Skeletal muscle satellite cell (primary cell): Measurements from ENCODE around the gene PAXX.
A peak's percentile ranks its signal among the peaks of the same experiment; 100 is the strongest.

Experiments
- H3K27me3 ChIP-seq: 2 replicates; pipeline ENCODE4 v1.7.0; 2013; ENCODE audit warnings: low read length; ENCODE audit not compliant: control insufficient read depth, insufficient read depth
- H3K36me3 ChIP-seq: 2 replicates; pipeline ENCODE4 v1.7.0; 2013; ENCODE audit warnings: mild to moderate bottlenecking, control low read depth, low read length; ENCODE audit not compliant: insufficient read depth
- H3K4me1 ChIP-seq: 2 replicates; pipeline ENCODE4 v1.7.0; 2013; ENCODE audit warnings: low read length; ENCODE audit not compliant: control insufficient read depth, insufficient read depth
- H3K4me2 ChIP-seq: 2 replicates; pipeline ENCODE4 v1.7.0; 2013; ENCODE audit warnings: mild to moderate bottlenecking, low read length
- H3K4me3 ChIP-seq: 2 replicates; pipeline ENCODE4 v1.7.0; 2013; ENCODE audit warnings: low read length
- H3K9ac ChIP-seq: 2 replicates; pipeline ENCODE4 v1.7.0; 2013; ENCODE audit warnings: mild to moderate bottlenecking, low read depth, low read length, moderate library complexity
- H3K9me3 ChIP-seq: replicated peaks from 2 replicates; pipeline ENCODE4 v1.7.0; 2013; ENCODE audit warnings: mild to moderate bottlenecking, control low read depth, low read length

Gene PAXX

DNA sequence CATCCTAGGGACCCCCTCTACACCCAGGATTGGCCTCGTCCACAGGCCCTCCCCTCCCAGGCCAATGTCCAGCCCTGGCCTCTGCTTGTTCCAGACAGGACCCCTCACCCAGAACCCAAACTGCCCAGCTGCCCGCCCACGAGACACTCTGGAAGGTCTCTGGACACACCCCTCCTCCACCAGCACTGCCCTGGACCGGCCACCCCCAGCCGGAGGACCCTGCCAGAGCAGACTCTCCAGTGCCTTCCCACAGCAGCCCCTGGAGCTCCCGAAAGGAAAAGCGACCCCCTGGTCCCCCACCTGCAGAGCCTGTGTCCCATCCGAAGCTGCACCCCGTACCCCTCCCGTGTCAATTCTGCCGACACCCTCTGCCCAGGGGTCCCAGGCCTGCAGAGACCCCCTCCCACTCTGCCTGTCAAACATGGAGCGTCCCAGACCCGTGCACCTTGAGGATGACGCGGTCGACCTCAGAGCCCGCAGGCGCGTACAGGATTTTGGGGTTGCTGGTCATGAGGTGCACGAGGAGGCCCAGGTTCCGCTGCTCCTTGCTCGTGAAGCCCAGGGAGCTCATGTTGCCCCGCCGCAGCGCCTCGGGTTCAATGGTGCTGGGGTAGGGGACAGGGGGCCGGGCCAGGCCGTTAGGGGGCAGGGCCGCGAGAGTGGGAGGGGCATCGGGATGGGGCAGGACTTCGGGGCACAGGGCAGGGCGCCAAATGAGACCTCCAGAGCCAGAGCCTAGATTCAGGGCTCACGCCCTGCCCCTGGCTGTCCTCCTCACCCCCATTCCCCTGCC, 27.9 kb downstream of the PAXX start:
- Histone ChIP-seq H3K27me3 (no peaks in the 10 kb centered on the region), H3K4me3 (no peak overlapping the region), H3K4me1 (peaks cover 11% of the 10 kb centered on the region), H3K4me2 (no peak overlapping the region), H3K36me3 (peaks cover 9% of the 10 kb centered on the region), H3K9me3 (no peaks in the 10 kb centered on the region), H3K9ac (no peak overlapping the region)

DNA sequence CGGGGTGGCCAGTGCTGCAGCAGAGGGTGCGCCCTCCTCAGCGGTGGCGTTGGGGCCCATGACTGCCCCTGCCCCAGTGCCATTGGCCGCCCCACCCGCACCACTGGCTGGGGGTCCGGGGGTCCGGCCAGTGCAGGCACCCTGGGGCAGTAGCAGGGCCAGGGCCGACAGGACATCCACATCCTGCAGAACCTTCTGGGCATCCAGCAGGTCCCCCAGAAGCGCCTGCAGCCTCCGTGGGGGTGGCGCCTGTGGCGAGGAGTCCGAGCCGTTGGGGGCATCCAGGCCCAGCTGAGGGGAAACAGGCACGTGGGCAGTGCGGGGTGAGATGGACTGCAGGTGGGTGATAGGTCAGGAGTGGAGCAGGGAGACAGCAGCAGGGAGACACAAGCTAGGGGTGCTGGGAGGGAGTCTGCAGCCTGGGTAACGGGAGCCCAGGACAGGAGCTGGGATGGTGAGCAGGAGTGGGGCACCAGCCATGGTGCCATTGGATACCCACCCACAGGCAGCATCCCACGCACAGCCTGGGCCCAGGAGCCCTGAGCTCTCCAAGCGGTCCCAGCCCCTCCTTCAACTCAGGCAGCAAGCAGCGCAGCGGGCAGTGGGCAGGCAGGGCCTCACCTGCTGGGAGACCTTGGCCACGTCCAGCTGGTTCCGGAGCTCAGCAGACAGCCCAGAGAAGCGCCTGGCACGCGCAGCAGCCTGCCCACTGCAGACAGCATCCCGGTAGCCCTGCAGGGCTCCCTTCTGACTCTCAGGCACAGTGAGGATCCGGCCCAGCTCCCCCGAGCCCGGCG, 28.7 kb downstream of the PAXX start:
- Histone ChIP-seq H3K4me1 (peaks cover 20% of the 10 kb centered on the region), H3K4me3 (no peak overlapping the region), H3K4me2 (no peak overlapping the region), H3K27me3 (no peaks in the 10 kb centered on the region), H3K9ac (no peak overlapping the region), H3K9me3 (no peaks in the 10 kb centered on the region), H3K36me3 (peaks cover 8% of the 10 kb centered on the region)

DNA sequence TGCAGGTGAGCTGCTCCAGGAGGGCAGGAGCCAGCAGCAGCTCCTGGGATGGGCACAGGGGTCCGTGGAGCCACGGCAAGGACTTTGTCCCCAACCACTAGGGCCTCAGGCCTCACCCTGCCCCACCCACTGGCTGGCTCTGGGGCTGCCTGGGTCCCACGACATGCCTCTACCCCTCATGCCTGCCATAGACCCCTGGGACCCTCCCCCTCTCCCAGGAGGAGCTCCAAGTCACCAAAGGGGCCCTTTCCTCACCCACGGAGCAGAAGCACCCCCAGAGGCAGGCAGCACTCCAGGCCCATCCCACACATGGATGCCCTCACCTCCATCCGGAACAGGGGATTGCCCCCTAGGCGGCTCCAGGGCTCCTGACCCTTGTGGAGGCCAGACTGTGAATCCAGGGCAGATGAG, 29.4 kb downstream of the PAXX start:
- Histone ChIP-seq H3K36me3 (peaks cover 5% of the 10 kb centered on the region), H3K4me3 (no peak overlapping the region), H3K4me1 (peaks cover 22% of the 10 kb centered on the region), H3K9me3 (no peaks in the 10 kb centered on the region), H3K9ac (no peak overlapping the region), H3K27me3 (no peaks in the 10 kb centered on the region), H3K4me2 (no peak overlapping the region)

DNA sequence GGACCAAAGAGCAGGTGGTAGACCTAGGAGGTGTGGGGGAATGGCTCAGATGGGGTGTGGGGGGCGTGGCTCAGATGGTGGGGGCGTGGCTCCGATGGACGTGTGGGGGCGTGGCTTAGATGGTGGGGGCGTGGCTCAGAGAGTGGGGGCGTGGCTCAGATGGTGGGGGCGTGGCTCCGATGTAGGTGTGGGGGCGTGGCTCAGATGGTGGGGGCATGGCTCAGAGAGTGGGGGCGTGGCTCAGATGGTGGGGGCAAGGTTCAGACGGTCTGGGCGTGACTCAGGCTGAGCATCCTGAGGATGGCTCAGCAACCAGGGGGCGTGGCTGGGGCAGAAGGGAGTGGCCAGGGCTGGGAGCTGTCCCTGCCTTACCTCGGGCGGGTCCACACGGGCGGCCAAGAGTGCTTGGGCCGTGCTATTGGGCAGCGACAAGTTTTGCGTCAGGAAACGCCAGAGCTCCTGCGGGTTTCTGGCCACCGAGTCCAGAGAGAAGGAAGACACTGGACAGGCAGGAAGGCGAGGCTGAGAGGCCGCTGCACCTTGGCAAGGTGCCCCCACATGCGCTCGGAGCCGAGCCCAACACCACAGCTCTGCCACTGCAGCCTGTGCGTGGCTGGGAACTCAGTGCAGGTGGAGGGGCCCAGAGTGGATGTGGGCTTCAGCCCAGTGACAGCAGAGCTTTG, 29.9 kb downstream of the PAXX start:
- H3K9me3 ChIP-seq: no peaks in the 10 kb centered on the region
- no peak overlapping the region for H3K9ac ChIP-seq
- H3K4me1 ChIP-seq: peaks cover 28% of the 10 kb centered on the region
- H3K36me3 ChIP-seq: peaks cover 3% of the 10 kb centered on the region
- H3K4me2 ChIP-seq: no peak overlapping the region
- no peak overlapping the region for H3K4me3 ChIP-seq
- H3K27me3 ChIP-seq: no peaks in the 10 kb centered on the region

DNA sequence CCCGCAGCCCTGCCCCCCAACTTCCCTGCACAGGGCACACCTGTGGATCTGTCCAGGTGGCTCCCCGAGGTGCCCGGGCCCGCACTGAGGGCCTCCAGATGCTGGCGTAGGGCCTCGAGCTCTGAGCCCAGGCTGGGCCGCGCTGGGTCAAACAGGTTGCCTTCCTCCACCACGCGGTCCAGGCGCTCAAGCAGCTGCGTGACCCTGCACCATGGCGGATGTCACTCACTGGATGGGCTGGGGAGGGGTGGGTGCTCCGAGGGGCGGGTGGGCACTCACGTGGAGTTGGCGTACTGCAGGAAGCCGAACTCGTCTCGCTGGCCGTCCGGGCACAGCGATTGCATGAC, 30.4 kb downstream of the PAXX start:
- H3K4me3 ChIP-seq: no peak overlapping the region
- no peaks in the 10 kb centered on the region for H3K27me3 ChIP-seq
- H3K4me1 ChIP-seq: peaks cover 33% of the 10 kb centered on the region
- H3K36me3 ChIP-seq: no peaks in the 10 kb centered on the region
- H3K9me3 ChIP-seq: no peaks in the 10 kb centered on the region
- no peak overlapping the region for H3K4me2 ChIP-seq
- no peak overlapping the region for H3K9ac ChIP-seq

DNA sequence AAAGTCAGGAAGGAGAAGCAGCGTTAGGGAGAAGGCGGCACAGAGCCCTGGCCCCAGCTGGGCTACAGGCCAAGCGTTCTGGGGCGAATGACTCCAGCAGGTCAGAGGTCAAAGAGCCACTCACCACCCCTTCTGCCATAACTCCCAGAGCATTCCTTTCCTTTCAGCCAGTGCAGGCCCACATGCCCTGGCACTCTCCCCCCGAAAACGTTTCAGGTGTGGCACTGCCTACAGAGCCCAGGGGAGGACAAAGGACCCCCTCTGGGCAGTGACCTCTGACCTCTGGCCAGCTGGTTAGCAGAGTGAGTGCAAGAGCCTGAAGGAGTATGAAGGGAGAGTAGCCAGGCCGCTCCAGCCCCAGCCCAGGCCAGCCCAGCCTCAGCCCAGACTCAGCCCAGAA, 30.9 kb downstream of the PAXX start:
- Histone ChIP-seq H3K9ac (no peak overlapping the region), H3K4me3 (no peak overlapping the region), H3K27me3 (no peaks in the 10 kb centered on the region), H3K9me3 (no peaks in the 10 kb centered on the region), H3K36me3 (no peaks in the 10 kb centered on the region), H3K4me2 (no peak overlapping the region), H3K4me1 (peaks cover 33% of the 10 kb centered on the region)

DNA sequence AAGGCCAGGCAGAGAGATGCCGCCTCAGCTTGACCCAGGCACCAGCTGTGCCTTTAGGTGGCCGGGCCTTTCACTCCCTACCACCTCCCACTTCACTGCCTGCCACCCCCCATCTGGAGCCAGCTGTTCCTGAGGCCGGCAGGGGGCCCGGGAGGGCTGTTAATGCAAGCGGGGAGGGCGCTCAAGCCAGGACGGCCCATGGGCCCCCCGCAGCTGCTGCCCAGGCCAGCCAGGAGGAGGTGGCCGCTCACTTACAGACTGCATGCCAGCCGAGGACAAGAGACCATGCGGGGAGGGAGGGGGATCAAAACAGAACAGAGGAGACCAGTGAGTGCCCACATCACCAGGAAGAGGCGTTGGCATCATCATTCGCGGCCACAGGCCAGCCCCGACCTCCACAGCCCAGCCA, 31.4 kb downstream of the PAXX start:
- Histone ChIP-seq H3K27me3 (no peaks in the 10 kb centered on the region), H3K9me3 (no peaks in the 10 kb centered on the region), H3K9ac (no peak overlapping the region), H3K4me3 (no peak overlapping the region), H3K36me3 (no peaks in the 10 kb centered on the region), H3K4me2 (no peak overlapping the region), H3K4me1 (peaks cover 37% of the 10 kb centered on the region)

DNA sequence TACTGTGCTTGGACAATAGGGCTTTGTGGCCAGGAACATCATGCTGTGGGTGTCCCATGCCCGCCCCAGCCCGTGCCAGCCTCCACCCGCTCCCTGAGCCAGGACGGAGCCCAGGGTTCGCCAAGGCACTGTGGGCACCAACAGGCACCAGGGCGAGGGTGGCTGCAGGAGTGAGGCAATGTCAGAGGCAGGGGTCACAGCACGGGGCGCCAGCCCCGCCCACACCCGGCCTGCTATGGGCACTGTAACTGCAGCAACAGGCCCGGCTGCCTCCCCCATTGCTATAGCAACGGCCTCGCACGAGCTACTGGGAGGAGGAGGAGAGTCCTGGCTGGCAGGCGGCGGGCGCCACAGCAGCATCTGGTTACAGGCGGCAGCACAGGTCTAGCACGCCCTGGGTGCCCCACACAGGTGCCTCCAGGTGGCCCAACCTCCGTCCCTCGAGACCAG, 33.3 kb downstream of the PAXX start:
- no peak overlapping the region for H3K9ac ChIP-seq
- H3K4me2 ChIP-seq: peak overlapping the region; percentile 40
- H3K4me1 ChIP-seq: peaks cover 44% of the 10 kb centered on the region
- H3K36me3 ChIP-seq: no peaks in the 10 kb centered on the region
- H3K9me3 ChIP-seq: no peaks in the 10 kb centered on the region
- H3K4me3 ChIP-seq: no peak overlapping the region
- H3K27me3 ChIP-seq: no peaks in the 10 kb centered on the region

DNA sequence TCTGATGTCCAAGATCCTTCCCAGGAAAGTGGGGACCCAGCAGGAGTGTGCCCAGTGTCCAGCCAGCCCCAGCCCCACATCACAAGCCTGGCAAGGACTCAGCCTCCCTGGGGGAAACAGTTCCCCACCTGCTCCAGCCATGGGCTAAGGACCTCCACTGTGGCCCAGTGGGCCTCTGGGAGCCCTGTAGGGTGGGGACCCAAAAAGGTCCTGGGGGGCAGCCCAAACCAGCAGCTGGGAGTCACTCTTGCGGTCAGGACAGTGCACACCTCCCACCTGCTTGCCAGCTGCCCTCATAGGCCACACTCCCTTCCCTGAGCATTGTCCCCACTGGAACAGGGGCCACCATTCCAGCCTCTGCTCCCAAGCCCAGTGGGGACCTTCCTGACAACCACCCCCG, 34.2 kb downstream of the PAXX start:
- no peaks in the 10 kb centered on the region for H3K36me3 ChIP-seq
- no peak overlapping the region for H3K4me3 ChIP-seq
- H3K9ac ChIP-seq: no peak overlapping the region
- H3K4me1 ChIP-seq: peaks cover 49% of the 10 kb centered on the region
- peak overlapping the region; percentile 91 for H3K4me2 ChIP-seq
- no peaks in the 10 kb centered on the region for H3K9me3 ChIP-seq
- H3K27me3 ChIP-seq: peaks cover 6% of the 10 kb centered on the region

DNA sequence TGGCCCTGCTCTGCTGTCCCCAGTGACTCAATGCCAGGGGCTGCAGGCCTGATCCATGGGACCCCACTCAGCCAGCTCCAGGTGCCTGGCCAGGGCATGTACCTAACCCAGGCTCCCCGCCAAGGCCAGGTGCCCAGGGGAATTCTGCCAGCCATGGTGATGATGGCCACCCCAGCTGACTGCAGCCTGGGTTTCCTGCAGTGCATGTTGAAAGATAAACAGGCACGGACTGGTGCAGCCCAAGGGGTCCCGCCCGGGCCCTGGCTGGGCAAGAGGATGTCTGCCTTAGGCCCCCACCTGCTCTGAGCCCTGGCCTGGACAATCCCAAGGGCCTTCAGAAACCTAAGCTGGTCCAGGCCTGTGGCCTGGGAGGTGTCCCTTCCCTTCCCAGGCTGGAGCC, 34.6 kb downstream of the PAXX start:
- H3K9ac ChIP-seq: no peak overlapping the region
- peak overlapping the region; percentile 71 for H3K4me3 ChIP-seq
- peaks cover 6% of the 10 kb centered on the region for H3K27me3 ChIP-seq
- no peaks in the 10 kb centered on the region for H3K36me3 ChIP-seq
- H3K4me1 ChIP-seq: peaks cover 49% of the 10 kb centered on the region
- no peaks in the 10 kb centered on the region for H3K9me3 ChIP-seq
- peak overlapping the region; percentile 91 for H3K4me2 ChIP-seq

DNA sequence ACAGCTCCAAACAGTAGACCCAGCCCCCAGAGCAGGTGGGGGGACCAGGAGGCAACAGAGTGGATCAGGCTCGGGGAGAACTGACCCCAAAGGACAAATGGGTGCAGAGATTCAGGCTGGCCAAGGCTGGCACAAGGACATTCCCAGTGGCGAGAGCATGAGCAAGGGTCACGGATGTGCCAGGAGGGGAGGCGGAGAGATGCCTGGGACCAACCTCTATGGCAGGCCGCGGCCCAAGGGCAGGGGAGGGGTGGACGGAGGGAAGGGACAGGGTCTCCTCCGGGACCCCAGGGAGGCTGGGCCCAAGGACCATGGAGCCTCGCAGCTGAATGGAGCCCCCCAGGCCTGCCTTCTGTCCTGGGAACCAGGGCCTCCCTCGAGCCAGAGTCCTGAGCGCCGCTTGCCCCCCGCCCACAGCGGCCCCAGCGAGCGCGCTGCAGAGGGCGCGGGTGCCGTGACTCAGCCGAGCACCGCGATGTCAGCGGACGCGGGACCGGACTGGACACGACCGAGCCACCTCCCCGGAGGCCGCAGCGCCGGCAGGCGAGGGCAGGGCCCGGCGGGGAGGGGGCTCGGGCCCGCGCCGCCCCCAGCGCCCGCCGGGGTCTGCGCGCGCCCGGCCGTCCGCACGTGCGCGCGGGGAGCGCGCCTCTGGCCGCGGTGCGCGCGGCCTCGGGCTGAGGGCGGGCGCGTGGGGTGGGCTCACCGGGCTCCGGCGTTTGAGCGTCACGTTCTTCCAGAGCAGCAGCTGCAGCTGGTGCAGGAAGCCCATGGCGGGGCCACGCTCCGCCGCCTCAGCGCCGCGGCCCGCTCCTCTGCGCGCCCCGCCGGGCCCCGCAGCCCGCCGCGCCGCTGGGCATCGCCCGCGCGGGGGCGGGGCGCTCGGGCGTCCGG, 35.4 kb downstream of the PAXX start, which contains the start of gene ABCA2:
ABCA2 (minus strand) TSS at position 869 of the 894 bp plus-strand sequence; CDS start at position 772, 97 bp downstream.
- Histone ChIP-seq H3K9ac (peak within 1 kb of the TSS; percentile 49), H3K4me3 (peak within 1 kb of the TSS; percentile 71), H3K27me3 (peaks cover 6% of the 10 kb centered on the region), H3K9me3 (no peaks in the 10 kb centered on the region), H3K36me3 (no peaks in the 10 kb centered on the region), H3K4me2 (peak within 1 kb of the TSS; percentile 91), H3K4me1 (peaks cover 49% of the 10 kb centered on the region)
